ENCODE measurements around the gene IRAK1.

IRAK1 gene

DNA sequence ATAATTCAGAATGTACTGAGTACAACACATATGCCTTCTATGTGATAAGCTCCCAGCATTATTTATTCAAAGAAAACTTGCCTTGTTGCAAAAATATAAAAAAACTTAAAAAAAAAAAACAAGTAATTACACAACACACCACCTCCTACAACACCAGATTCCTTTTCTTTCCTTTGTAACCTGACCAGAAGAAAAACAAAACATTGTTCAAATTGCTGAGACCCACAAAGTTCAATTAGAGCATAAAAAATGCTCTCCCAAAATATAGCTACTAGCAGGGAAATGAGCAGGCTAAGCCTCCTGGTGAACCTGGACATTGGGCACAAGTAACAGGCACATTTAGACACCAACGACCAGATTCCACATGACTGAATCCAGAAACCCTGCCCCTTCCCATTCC lies 39.5 kb upstream of the IRAK1 start:
- TF ChIP-seq, protein P1, sequence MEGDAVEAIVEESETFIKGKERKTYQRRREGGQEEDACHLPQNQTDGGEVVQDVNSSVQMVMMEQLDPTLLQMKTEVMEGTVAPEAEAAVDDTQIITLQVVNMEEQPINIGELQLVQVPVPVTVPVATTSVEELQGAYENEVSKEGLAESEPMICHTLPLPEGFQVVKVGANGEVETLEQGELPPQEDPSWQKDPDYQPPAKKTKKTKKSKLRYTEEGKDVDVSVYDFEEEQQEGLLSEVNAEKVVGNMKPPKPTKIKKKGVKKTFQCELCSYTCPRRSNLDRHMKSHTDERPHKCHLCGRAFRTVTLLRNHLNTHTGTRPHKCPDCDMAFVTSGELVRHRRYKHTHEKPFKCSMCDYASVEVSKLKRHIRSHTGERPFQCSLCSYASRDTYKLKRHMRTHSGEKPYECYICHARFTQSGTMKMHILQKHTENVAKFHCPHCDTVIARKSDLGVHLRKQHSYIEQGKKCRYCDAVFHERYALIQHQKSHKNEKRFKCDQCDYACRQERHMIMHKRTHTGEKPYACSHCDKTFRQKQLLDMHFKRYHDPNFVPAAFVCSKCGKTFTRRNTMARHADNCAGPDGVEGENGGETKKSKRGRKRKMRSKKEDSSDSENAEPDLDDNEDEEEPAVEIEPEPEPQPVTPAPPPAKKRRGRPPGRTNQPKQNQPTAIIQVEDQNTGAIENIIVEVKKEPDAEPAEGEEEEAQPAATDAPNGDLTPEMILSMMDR (IDR thresholded peaks at IDR 0.05), result no peak
- no peak for TF ChIP-seq ZFX (IDR thresholded peaks at IDR 0.05; ENCODE audit: borderline replicate concordance)
- H3K27ac ChIP-seq, result no peak overlapping the region

DNA sequence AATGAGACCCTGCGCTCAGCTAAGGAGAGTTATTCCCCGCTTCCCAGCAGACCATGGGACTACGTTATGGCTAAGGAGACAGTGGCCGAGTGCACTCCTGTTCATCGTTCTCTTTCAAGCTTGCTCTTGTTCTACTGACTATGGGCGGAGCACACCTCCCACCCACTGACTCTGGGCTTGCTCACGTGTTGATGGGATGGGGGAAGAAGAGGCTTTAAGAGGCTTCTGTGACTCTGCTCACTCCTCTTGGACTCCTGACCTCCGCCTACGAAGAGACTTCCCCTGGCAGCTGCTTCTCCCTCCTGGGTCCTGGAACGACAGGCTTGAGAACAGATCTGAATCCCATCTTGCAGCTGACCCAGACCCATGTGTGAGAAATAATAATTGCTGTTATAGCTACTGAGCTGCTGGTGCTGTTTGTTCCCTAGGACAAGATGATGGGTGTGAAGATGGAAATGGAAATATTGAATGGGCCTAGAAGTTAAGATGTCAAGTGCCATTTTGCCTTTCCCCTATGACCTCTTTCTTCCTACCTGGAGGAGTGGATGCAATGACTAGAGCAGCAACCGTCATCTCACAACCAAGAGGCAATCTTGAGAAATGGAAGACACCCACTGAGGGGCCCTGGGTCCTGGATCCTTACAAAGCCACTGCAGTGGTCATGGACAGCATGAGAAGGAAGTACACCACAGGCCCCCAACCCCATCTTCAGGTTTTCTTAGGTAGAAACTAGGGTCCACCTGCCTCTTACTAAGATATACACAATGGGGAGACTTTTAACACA lies 38.7 kb upstream of the IRAK1 start:
- no peak overlapping the region for H3K27ac ChIP-seq
- TF ChIP-seq, protein P1 (IDR thresholded peaks at IDR 0.05), result no peak
- TF ChIP-seq ZFX (IDR thresholded peaks at IDR 0.05; ENCODE audit: borderline replicate concordance), result no peak

DNA sequence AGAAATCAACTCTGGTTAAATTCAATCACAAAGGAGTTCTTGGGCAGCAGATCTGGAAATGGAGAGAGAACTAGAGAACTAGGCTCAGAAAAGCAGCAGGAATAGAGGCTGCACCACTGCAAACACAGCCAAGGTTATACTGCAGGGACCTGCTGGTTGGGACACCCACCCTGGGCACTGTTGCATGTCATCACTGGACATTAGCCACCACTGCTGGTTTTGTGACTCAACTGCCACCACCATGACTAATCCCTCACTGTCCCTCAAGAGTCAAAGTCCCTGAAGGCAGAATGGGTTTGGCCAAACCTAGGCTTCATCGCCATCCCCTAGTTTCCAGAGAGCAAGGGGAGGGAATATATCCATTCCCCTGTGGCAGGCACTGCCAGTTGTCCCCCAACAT lies 38.1 kb upstream of the IRAK1 start:
- H3K27ac ChIP-seq, result no peak overlapping the region
- TF ChIP-seq ZFX (IDR thresholded peaks at IDR 0.05; ENCODE audit: borderline replicate concordance), result no peak
- TF ChIP-seq, protein P1 (IDR thresholded peaks at IDR 0.05), result no peak

DNA sequence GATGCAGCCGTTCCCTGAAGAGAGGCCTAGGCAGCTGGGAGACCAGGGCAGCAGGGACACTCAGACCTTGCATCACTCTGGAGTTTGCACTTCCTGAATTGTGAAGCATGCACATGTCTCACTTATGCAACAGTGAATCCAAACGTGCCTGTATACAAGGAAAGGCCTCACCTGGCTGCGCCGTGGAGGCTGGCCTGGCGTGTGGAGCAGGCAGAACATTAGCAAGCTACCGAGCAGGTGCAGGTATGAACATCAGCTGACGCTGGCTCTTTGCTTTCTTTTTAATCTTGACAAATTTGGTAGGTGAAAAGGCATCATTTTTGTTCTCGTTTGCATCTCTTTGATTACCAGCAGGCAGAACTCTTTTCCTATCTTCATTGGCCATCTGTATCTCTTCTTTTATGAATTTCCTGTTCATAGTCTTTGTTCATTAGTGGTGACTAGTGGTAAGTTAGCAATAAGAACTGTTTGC lies 37.1 kb upstream of the IRAK1 start:
- H3K27ac ChIP-seq, result no peak overlapping the region
- TF ChIP-seq ZFX (IDR thresholded peaks at IDR 0.05; ENCODE audit: borderline replicate concordance), result no peak
- TF ChIP-seq, protein P1 (IDR thresholded peaks at IDR 0.05), result no peak

DNA sequence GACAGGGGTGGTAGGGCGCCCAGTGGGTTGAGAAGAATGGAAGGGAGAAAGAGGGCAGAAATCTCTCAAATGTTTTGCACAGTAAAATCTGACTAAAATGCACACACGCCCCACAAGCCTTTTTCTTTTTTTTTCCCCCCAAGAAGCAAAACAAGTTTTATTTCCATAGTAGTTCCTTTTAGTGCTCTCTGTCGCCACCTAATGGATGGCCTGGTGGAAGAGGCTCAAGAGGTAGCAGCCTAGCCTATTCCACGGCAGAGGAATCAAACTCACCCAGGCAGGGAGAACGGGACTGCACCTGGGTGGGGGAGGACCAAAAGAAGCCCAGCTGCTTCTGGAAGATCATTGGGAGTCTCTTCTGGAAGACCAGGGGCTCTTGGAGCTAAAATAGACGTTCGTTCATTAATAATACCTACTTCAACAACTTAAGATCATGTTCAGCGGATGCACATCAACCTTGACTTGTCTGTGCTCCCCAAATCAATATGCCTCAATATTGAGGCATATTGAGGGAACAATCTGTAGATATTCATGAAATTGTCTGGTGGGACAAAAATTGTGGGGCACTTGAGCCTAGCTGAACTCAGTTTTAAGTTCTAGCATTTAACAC lies 31.6 kb upstream of the IRAK1 start:
- no peak overlapping the region for H3K27ac ChIP-seq

DNA sequence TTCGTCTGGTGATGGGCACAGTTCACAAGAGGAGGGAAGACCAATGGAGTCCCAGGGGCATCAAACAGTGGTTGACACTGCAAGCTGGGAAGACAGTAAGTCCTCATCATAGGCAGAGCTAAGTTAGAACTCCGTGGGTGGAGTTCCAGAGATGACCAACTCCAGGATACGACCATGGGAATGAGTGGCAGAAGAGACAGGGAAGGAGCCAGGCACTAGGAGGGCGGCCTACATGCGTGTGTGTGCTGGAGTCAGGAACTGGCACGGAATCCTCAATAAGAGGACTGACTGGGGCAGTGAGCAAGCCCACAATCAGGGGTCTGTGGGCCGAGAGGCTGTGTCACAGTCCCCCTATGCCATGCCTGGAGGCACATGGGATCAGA lies 30.4 kb upstream of the IRAK1 start:
- H3K27ac ChIP-seq, result peak overlapping the region; percentile 88
- TF ChIP-seq, protein P1 (IDR thresholded peaks at IDR 0.05), result no peak
- no peak for TF ChIP-seq ZFX (IDR thresholded peaks at IDR 0.05; ENCODE audit: borderline replicate concordance)

More for the DNA sequence above, 31.6 kb upstream of the IRAK1 start:
- TF ChIP-seq, protein P1 (IDR thresholded peaks at IDR 0.05), result peak; percentile 78
- no peak for TF ChIP-seq ZFX (IDR thresholded peaks at IDR 0.05; ENCODE audit: borderline replicate concordance)

All from 22Rv1 (cell line).